Endodermal cell (in vitro differentiated cells): ENCODE measurements around the gene BTBD16. TPM values are rescaled to one million over a fixed set of nuclear protein-coding genes. Genes with fewer than 3 reads are reported as not detected.

Source experiments
- DNase-seq: peaks from one replicate; pipeline ENCODE4 v3.0.0-alpha.2; 2017
- H3K27ac ChIP-seq: 2 replicates; pipeline ENCODE4 v1.5.1; 2013; ENCODE audit warnings: mild to moderate bottlenecking, low read depth, low read length, moderate library complexity
- H3K27me3 ChIP-seq: 2 replicates; pipeline ENCODE4 v1.6.1; 2013; ENCODE audit warnings: mild to moderate bottlenecking, low read length, moderate library complexity; ENCODE audit not compliant: insufficient read depth, control insufficient read depth, poor library complexity, severe bottlenecking
- H3K36me3 ChIP-seq: 2 replicates; pipeline ENCODE4 v1.7.0; 2013; ENCODE audit warnings: mild to moderate bottlenecking, low read length, moderate library complexity; ENCODE audit not compliant: control insufficient read depth, insufficient read depth
- H3K4me1 ChIP-seq: one replicate; pipeline ENCODE4 v1.7.0; 2013; ENCODE audit warnings: low read length; ENCODE audit not compliant: control insufficient read depth, insufficient read depth
- H3K4me3 ChIP-seq: 2 replicates; pipeline ENCODE4 v1.5.1; 2013; ENCODE audit warnings: mild to moderate bottlenecking, low read length, moderate library complexity
- H3K9ac ChIP-seq: 2 replicates; pipeline ENCODE4 v1.6.1; 2013; ENCODE audit warnings: mild to moderate bottlenecking, low read length, moderate library complexity; ENCODE audit not compliant: poor library complexity, severe bottlenecking; ENCODE audit errors: extremely low read depth
- H3K9me3 ChIP-seq: 2 replicates; pipeline ENCODE4 v1.6.1; 2013; ENCODE audit warnings: mild to moderate bottlenecking, low read length, moderate library complexity; ENCODE audit not compliant: control insufficient read depth
- H3K27ac Mint-ChIP-seq: 2 replicates; pipeline ENCODE4 v1.8.0; 2020; ENCODE audit warnings: mixed read lengths
- H3K27me3 Mint-ChIP-seq: 2 replicates; pipeline ENCODE4 v1.8.0; 2021; ENCODE audit warnings: mild to moderate bottlenecking, mixed read lengths; ENCODE audit not compliant: insufficient read depth
- H3K36me3 Mint-ChIP-seq: 2 replicates; pipeline ENCODE4 v1.8.0; 2020; ENCODE audit warnings: low read depth, mixed read lengths
- H3K4me1 Mint-ChIP-seq: 2 replicates; pipeline ENCODE4 v1.8.0; 2020; ENCODE audit warnings: mixed read lengths
- H3K4me3 Mint-ChIP-seq: 2 replicates; pipeline ENCODE4 v1.8.0; 2020; ENCODE audit warnings: mild to moderate bottlenecking, moderate library complexity, mixed read lengths
- H3K9me3 Mint-ChIP-seq: 2 replicates; pipeline ENCODE4 v1.8.0; 2020; ENCODE audit warnings: mild to moderate bottlenecking, mixed read lengths
- WGBS, 2 experiments: methylation state at CpG; one replicate each; pipeline versions ENCODE4 v1.1.5 to v1.1.7; 2013; ENCODE audit warnings: missing lambda C conversion rate in 2 of 2, mixed read lengths in 1 of 2; ENCODE audit not compliant: insufficient coverage in 1 of 2, insufficient read length in 1 of 2; 5-methylcytosine and 5-hydroxymethylcytosine counted together
- total RNA-seq, 2 donors: library from RNA; stranded (reverse); fragmentation: NEBNext Ultra II Directional in 1 of 2; extraction: Animal tissue kit (Norgen Biotek cat#: 25700) in 1 of 2; gene quantifications; 2 replicates in 1 of 2; 3 replicates in 1 of 2; pipeline ENCODE4 v1.2.1, GENCODE V29; 2021
- TF ChIP-seq, protein P1 (sequence below): fragments of 200-600 bp; sonication (generic); conservative IDR thresholded peaks from 2 replicates; pipeline ENCODE4 v1.5.0; 2021; ENCODE audit warnings: antibody characterized with exemption, mild to moderate bottlenecking

BTBD16 gene
- total RNA-seq, 2 donors from 2014 or later = not detected

- TF ChIP-seq, protein P1, sequence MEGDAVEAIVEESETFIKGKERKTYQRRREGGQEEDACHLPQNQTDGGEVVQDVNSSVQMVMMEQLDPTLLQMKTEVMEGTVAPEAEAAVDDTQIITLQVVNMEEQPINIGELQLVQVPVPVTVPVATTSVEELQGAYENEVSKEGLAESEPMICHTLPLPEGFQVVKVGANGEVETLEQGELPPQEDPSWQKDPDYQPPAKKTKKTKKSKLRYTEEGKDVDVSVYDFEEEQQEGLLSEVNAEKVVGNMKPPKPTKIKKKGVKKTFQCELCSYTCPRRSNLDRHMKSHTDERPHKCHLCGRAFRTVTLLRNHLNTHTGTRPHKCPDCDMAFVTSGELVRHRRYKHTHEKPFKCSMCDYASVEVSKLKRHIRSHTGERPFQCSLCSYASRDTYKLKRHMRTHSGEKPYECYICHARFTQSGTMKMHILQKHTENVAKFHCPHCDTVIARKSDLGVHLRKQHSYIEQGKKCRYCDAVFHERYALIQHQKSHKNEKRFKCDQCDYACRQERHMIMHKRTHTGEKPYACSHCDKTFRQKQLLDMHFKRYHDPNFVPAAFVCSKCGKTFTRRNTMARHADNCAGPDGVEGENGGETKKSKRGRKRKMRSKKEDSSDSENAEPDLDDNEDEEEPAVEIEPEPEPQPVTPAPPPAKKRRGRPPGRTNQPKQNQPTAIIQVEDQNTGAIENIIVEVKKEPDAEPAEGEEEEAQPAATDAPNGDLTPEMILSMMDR = no peak
- H3K27me3 ChIP-seq = no peaks in the 10 kb centered on the region
- H3K27ac ChIP-seq = no peak overlapping the region
- H3K9ac ChIP-seq = no peak overlapping the region
- WGBS, 2 experiments = 97 to 100% methylated on average over 1 to 6 of the region's 6 CpGs
- H3K4me3 ChIP-seq = no peak overlapping the region
- H3K27ac Mint-ChIP-seq = no peak overlapping the region
- no peaks in the 10 kb centered on the region for H3K36me3 Mint-ChIP-seq
- DNase-seq = peak; percentile 17
- no peaks in the 10 kb centered on the region for H3K4me1 Mint-ChIP-seq
- peaks cover 24% of the 10 kb centered on the region for H3K9me3 ChIP-seq
- no peak overlapping the region for H3K4me3 Mint-ChIP-seq
- H3K9me3 Mint-ChIP-seq = peaks cover 15% of the 10 kb centered on the region
- no peaks in the 10 kb centered on the region for H3K27me3 Mint-ChIP-seq
- H3K36me3 ChIP-seq = peaks cover 13% of the 10 kb centered on the region
- no peaks in the 10 kb centered on the region for H3K4me1 ChIP-seq
These were observed 5.2 kb upstream of the BTBD16 start for GRCh38 chr10:122265896-122266295.

DNA sequence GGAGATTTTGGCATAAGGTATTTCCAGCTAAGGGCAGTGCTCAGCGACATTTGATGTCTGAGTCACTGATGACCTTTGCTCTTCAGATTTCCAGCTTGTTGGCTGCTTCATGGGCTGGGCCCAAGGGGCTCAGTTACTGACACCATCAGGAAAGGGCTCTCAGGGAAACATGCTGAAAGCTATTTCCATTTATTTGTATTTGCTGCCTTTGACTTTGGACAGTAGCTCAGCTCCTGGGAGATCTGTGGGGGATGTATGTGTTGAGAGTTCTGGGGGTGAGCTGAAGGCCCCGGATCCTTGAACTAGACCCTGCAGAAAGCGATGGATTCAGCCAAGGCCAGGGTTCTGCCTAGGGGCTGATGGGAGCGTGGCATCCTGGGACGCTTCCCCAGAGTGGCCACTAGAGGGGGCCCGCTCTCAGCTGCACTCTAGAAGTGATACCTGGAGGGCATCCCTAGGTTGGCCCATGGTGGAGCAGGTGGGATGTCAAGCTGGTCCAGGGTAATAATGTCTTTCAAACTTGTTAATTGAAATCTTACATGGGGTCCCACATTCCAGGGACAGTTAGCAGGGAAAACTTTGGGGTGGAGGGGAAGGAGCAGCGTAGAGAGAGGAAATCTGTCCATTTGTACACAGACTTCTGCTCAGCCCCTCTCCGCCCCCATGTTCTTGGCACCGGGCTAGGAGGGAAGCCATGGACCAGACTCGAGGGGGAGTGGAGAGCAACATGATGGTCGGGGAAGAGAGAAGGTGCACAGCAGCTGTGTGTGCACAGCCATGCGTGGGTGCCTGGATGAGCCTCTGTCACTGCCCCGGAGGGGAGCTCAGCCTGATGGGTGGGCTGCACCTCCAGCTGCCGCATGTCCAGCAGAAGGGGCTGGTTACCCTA is 3.0 kb upstream of the BTBD16 start:
- Histone ChIP-seq H3K9ac (no peak overlapping the region), H3K4me3 (no peak overlapping the region), H3K4me1 (no peaks in the 10 kb centered on the region), H3K27me3 (no peaks in the 10 kb centered on the region), H3K9me3 (peaks cover 3% of the 10 kb centered on the region), H3K36me3 (no peaks in the 10 kb centered on the region), H3K27ac (no peak overlapping the region)
- peak; percentile 91 for DNase-seq
- peaks cover 3% of the 10 kb centered on the region for H3K9me3 Mint-ChIP-seq
- no peaks in the 10 kb centered on the region for H3K36me3 Mint-ChIP-seq
- no peaks in the 10 kb centered on the region for H3K27me3 Mint-ChIP-seq
- no peak overlapping the region for H3K4me3 Mint-ChIP-seq
- WGBS, 2 experiments = 45 to 66% methylated on average over 8 to 14 of the region's 14 CpGs
- H3K4me1 Mint-ChIP-seq = no peaks in the 10 kb centered on the region
- TF ChIP-seq, protein P1 = peak; percentile 97
- H3K27ac Mint-ChIP-seq = no peak overlapping the region

DNA sequence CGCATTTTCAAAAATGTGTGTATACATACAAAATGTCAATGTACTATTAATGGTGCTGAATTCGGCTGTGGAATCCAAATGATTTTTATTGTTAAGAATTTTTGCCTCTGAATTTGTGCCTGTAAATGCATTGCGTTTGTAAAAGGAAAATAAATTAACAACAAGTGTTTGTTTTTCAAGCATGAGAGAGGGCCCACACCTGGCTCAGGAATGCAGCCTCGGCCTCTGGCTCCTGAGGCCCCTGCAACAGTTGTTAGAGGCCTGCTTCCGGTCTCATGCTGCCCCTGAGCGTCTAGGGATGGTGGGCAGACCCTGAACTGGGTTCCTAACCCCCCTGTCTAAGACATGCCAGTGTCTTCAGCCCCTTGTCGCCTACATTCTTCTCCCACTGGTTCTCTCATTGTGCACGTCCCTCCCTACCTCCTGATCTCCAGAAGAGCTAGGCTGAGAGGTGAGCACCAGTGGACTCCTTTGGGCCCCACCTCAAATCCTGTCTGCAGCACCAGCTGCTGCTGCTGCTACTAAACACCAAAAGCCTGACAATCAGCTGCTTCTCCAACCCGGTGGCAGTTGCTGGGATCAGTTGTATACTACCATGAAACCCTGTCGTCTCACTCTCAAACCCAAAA is 1.9 kb upstream of the BTBD16 start:
- H3K4me3 Mint-ChIP-seq = no peak overlapping the region
- no peak overlapping the region for H3K27ac Mint-ChIP-seq
- no peak overlapping the region for H3K27ac ChIP-seq

More for the DNA sequence above, 1.9 kb upstream of the BTBD16 start:
- TF ChIP-seq, protein P1 = no peak
- no peaks in the 10 kb centered on the region for H3K27me3 Mint-ChIP-seq
- Histone ChIP-seq H3K4me1 (no peaks in the 10 kb centered on the region), H3K36me3 (no peaks in the 10 kb centered on the region), H3K27me3 (no peaks in the 10 kb centered on the region), H3K9me3 (no peaks in the 10 kb centered on the region), H3K4me3 (no peak overlapping the region), H3K9ac (no peak overlapping the region)
- no peaks in the 10 kb centered on the region for H3K4me1 Mint-ChIP-seq
- H3K36me3 Mint-ChIP-seq = no peaks in the 10 kb centered on the region
- DNase-seq = peak; percentile 36
- H3K9me3 Mint-ChIP-seq = no peaks in the 10 kb centered on the region
- WGBS, 2 experiments = 87 to 91% methylated on average over 4 to 10 of the region's 10 CpGs
